CD8-positive, alpha-beta memory T cell (primary cell): ENCODE results near the gene PITRM1. TPM values are rescaled to one million over a fixed set of nuclear protein-coding genes. Genes with fewer than 3 reads are reported as not detected.
"Not testable (repeated sequence)": the region's sequence is repeated elsewhere in the genome, so short reads cannot be mapped to it uniquely, and the experiment has no call there.

Experiments
- CTCF ChIA-PET: fragments of 350-600 bp; sonication (Branson Sonifier 250); formaldehyde crosslinking; loops from one replicate; lab custom pipeline; 2021; ENCODE audit warnings: antibody characterized with exemption; lab: Charles Lee
- POLR2A ChIA-PET: fragments of 350-600 bp; sonication (Branson Sonifier 250); formaldehyde crosslinking; loops from one replicate; lab custom pipeline; 2021; ENCODE audit warnings: antibody characterized with exemption; lab: Charles Lee
- DNase-seq, 5 donors: peaks; one replicate each; pipeline versions ENCODE4 v3.0.0 to v3.0.0-alpha.2; 2020 to 2022; ENCODE audit warnings: mixed read lengths in 1 of 5
- H3K27ac ChIP-seq: one replicate; pipeline ENCODE4 v1.7.0; 2013; ENCODE audit warnings: low read depth, mild to moderate bottlenecking, low read length, moderate library complexity
- H3K27me3 ChIP-seq: 2 replicates; pipeline ENCODE4 v1.7.0; 2013; ENCODE audit warnings: low read length, mild to moderate bottlenecking; ENCODE audit not compliant: insufficient read depth, poor library complexity, severe bottlenecking
- H3K36me3 ChIP-seq: 2 replicates; pipeline ENCODE4 v1.7.0; 2013; ENCODE audit warnings: mild to moderate bottlenecking, low read length, moderate library complexity; ENCODE audit not compliant: insufficient read depth
- H3K4me1 ChIP-seq: 2 replicates; pipeline ENCODE4 v1.7.0; 2013; ENCODE audit warnings: mild to moderate bottlenecking, low read length, moderate library complexity; ENCODE audit not compliant: insufficient read depth
- H3K4me3 ChIP-seq: 2 replicates; pipeline ENCODE4 v1.7.0; 2013; ENCODE audit warnings: mild to moderate bottlenecking, low read length
- H3K9me3 ChIP-seq: 2 replicates; pipeline ENCODE4 v1.7.0; 2013; ENCODE audit warnings: mild to moderate bottlenecking, low read length
- H3K27ac Mint-ChIP-seq, 8 donors: one replicate each; pipeline ENCODE4 v1.8.0; 2020 to 2021; ENCODE audit warnings: mixed read lengths in 8 of 8, mild to moderate bottlenecking in 6 of 8, inconsistent platforms in 3 of 8, moderate library complexity in 3 of 8
- H3K27me3 Mint-ChIP-seq, 2 donors: one replicate each; pipeline ENCODE4 v1.8.0; 2020 to 2021; ENCODE audit warnings: mixed read lengths in 2 of 2, mild to moderate bottlenecking in 1 of 2, moderate library complexity in 1 of 2
- H3K36me3 Mint-ChIP-seq, 3 donors: one replicate each; pipeline ENCODE4 v1.8.0; 2020 to 2021; ENCODE audit warnings: mixed read lengths in 3 of 3, inconsistent platforms in 1 of 3, mild to moderate bottlenecking in 1 of 3
- H3K4me1 Mint-ChIP-seq, 3 donors: one replicate each; pipeline ENCODE4 v1.8.0; 2020 to 2021; ENCODE audit warnings: mixed read lengths in 3 of 3, inconsistent platforms in 1 of 3, mild to moderate bottlenecking in 1 of 3
- H3K4me3 Mint-ChIP-seq, 7 donors: one replicate each; pipeline ENCODE4 v1.8.0; 2020 to 2021; ENCODE audit warnings: mixed read lengths in 7 of 7, mild to moderate bottlenecking in 6 of 7, moderate library complexity in 4 of 7, inconsistent platforms in 2 of 7
- H3K9me3 Mint-ChIP-seq, 5 donors: one replicate each; pipeline ENCODE4 v1.8.0; 2020 to 2022; ENCODE audit warnings: mixed read lengths in 5 of 5, mild to moderate bottlenecking in 3 of 5, moderate library complexity in 2 of 5, inconsistent platforms in 1 of 5
- polyA plus RNA-seq: library from polyadenylated mRNA; unstranded; fragments of 300-500 nt; fragmentation: Illumina TruSeq; gene quantifications from one replicate; pipeline ENCODE4 v1.2.3, GENCODE V29; 2021
- total RNA-seq, 2 experiments: library from RNA; stranded (reverse); gene quantifications; one replicate each; pipeline ENCODE4 v1.2.3, GENCODE V29; 2021

PITRM1 gene
- total and polyA plus RNA-seq, 3 experiments from 2014 or later = 49.1 to 132 (median 132) TPM

DNA sequence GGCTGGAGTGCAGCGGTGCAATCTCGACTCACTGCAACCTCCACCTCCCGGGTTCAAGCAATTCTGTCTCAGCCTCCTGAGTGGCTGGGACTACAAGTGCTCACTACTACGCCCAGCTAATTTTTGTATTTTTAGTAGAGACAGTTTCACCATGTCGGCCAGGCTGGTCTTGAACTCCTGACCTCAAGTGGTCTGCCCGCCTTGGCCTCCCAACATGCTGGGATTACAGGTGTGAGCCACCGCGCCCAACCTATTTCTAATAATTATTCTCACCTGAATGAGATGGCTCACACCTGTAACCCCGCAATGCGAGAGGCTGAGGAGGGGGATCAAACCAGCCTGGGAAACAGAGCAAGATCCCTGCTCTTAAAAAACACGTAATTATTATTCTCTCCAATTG is 1.1 kb downstream of the PITRM1 start:
- Mint-ChIP-seq H3K36me3 (peaks cover 0 to 44% (median 10%) of the 10 kb centered on the region in 3 donors), H3K4me1 (peaks cover 10 to 37% (median 26%) of the 10 kb centered on the region in 3 donors)
- H3K27ac ChIP-seq = not testable (repeated sequence)

DNA sequence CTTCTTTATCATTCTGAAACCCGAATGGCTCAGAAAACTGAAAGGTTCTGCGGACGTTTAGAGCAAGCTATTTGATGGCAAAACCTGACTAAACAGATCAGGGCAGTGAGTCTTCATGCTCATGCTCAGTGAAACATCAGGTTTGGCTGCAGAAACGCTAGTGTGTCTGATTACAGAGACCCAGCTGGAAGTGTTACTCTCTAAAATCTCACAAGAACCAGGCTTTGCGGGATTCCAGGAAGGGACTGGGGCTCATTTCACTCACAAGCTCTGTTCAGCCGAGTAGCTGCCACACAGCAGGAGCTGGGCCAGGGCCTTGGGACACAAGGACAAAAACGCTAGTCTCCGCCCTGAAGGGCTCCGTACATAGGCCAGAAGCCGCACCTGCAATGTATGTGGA is 2.9 kb downstream of the PITRM1 start:
- peaks cover 0 to 2% of the 10 kb centered on the region in 2 donors for H3K27me3 Mint-ChIP-seq
- peak overlapping the region in 1 of 7 donors; percentile 36 for H3K4me3 Mint-ChIP-seq
- peaks cover 10 to 37% (median 26%) of the 10 kb centered on the region in 3 donors for H3K4me1 Mint-ChIP-seq
- peaks cover 50% of the 10 kb centered on the region for H3K36me3 ChIP-seq
- H3K9me3 Mint-ChIP-seq = no peaks in the 10 kb centered on the region
- no peak overlapping the region for H3K27ac ChIP-seq
- H3K4me1 ChIP-seq = peaks cover 11% of the 10 kb centered on the region
- peaks cover 0 to 62% (median 27%) of the 10 kb centered on the region in 3 donors for H3K36me3 Mint-ChIP-seq
- no peaks in the 10 kb centered on the region for H3K27me3 ChIP-seq
- no peak overlapping the region for H3K4me3 ChIP-seq
- DNase-seq = no peak
- peak overlapping the region in 2 of 8 donors; percentile 16 to 38 for H3K27ac Mint-ChIP-seq
- H3K9me3 ChIP-seq = no peaks in the 10 kb centered on the region
- ChIA-PET CTCF (no interaction called here), POLR2A (interaction anchor here (0.7 kb wide), 1 partner anchor 613 kb away, joined by 3 read pairs; no protein-coding TSS in a partner anchor)

More for the DNA sequence above, 1.1 kb downstream of the PITRM1 start:
- Histone ChIP-seq H3K36me3 (peaks cover 33% of the 10 kb centered on the region), H3K4me3 (peak overlapping the region; percentile 86), H3K4me1 (peaks cover 11% of the 10 kb centered on the region)
- H3K27me3 ChIP-seq, H3K27me3 Mint-ChIP-seq, CTCF ChIA-PET, POLR2A ChIA-PET, DNase-seq, H3K9me3 ChIP-seq, H3K9me3 Mint-ChIP-seq: not testable (repeated sequence)
- Mint-ChIP-seq H3K27ac (peak overlapping the region in 6 of 8 donors; percentile 17 to 96 (median 86)), H3K4me3 (peak overlapping the region; percentile 76 to 91 (median 87))

DNA sequence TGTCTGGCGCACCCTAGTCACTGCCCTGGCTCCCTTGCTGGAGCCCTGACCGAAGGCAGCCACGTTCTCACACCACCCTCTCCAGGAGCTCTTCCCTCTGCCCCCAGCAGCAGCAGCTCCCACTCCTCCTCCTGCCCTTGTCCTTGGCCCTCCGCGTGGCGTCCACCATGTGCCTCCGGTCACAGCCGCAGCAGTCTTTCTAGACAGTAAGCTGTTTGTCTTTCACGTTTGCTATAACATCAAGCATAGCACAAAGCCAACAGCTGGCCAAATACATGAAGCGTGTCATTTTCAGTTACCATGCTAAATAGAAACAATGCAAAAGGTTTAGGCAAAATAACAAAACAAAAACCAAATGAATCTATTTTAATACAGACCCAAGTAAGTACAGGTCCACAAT is 3.3 kb downstream of the PITRM1 start:
- Histone ChIP-seq H3K9me3 (no peaks in the 10 kb centered on the region), H3K36me3 (peaks cover 54% of the 10 kb centered on the region), H3K27ac (no peak overlapping the region), H3K4me3 (no peak overlapping the region), H3K27me3 (no peaks in the 10 kb centered on the region), H3K4me1 (peaks cover 11% of the 10 kb centered on the region)
- Mint-ChIP-seq H3K4me1 (peaks cover 10 to 37% (median 26%) of the 10 kb centered on the region in 3 donors), H3K27ac (peak overlapping the region in 3 of 8 donors; percentile 13 to 38 (median 16)), H3K4me3 (no peak overlapping the region), H3K9me3 (no peaks in the 10 kb centered on the region), H3K27me3 (peaks cover 0 to 2% of the 10 kb centered on the region in 2 donors), H3K36me3 (peaks cover 0 to 65% (median 27%) of the 10 kb centered on the region in 3 donors)
- ChIA-PET CTCF (no interaction called here), POLR2A (interaction anchor here (0.7 kb wide), 1 partner anchor 613 kb away, joined by 3 read pairs; no protein-coding TSS in a partner anchor)
- DNase-seq = no peak

DNA sequence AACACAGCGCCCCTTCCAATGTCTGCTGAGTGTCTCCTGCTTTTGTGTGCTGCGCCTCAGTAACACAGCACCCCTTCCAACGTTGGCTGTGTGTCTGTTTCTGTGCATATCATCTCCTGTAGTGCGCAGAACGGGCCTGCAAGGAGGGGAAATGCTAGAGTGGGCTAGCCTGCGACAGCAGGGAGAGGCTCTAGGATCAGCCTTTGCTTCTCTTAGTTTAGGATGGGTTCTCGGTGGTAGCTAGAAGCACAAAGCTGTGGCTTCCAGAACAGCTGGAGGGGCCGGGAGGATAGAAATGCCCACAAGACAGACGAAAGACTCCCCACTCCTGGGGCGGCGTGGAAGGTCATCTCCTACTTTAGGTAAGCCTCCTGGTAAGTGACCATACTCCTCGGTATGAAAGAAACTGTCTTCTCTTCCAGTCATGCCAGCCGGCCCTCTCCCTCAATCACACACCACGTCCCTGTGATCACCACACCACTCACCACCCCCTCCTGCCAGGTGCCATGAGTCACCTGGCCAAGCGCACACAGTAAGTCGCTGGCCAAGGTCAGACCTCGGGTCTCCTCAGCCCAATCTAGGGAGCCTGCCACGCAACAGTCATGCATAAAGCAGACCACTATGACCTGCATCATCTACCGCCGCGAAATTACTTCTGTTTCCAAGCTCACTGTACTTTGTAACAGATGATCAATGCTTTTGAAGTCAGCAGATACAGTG is 4.8 kb downstream of the PITRM1 start:
- no peaks in the 10 kb centered on the region for H3K27me3 Mint-ChIP-seq
- Histone ChIP-seq H3K4me3 (no peak overlapping the region), H3K27ac (no peak overlapping the region), H3K36me3 (peaks cover 66% of the 10 kb centered on the region), H3K4me1 (peaks cover 11% of the 10 kb centered on the region), H3K27me3 (no peaks in the 10 kb centered on the region), H3K9me3 (no peaks in the 10 kb centered on the region)
- H3K9me3 Mint-ChIP-seq = no peaks in the 10 kb centered on the region
- H3K4me3 Mint-ChIP-seq = no peak overlapping the region
- peaks cover 7 to 33% (median 21%) of the 10 kb centered on the region in 3 donors for H3K4me1 Mint-ChIP-seq
- H3K36me3 Mint-ChIP-seq = peaks cover 0 to 79% (median 35%) of the 10 kb centered on the region in 3 donors
- ChIA-PET CTCF (interaction anchor here (1.4 to 1.5 kb wide), 2 partner anchors 16 to 18 kb away, joined by 3 read pairs; no protein-coding TSS in a partner anchor), POLR2A (no interaction called here)
- H3K27ac Mint-ChIP-seq = peak overlapping the region in 2 of 8 donors; percentile 54 to 74
- DNase-seq = no peak

DNA sequence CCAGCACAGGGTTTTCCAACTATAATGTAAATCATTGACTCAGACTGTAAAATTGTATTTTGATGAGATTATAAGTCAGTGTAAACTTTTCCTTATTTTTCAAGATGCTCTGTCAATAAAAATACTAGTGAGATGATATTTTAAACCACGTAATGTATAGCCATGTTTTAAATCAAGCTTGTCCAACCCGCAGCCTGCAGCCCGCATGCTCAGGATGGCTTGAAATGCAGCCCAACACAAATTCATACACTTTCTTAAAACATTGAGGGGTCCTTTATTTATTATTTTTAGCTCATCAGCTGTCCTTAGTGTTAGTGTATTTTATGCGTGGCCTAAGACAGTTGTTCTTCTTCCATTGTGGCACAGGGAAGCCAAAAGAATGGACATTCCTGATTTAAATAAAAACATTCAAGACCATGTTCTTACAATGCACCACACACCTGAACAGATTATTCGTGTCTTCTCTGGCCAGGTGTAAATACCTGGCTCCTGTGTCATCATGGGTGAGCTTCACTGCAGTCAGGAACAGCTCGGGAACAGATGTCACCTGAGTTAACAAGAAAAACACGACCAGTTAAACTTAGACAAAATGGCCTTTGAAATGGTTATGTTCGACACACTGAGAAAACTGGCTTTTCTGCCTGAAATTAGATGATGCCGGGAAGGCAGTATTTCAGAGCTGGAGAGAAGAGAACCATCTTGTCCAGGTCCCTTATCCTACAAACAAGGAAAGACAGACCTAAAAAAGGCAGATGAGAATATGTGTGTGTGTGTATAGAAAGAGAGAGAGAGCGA is 5.9 kb downstream of the PITRM1 start:
- Mint-ChIP-seq H3K4me1 (peaks cover 5 to 24% (median 16%) of the 10 kb centered on the region in 3 donors), H3K4me3 (no peak overlapping the region), H3K9me3 (no peaks in the 10 kb centered on the region), H3K27ac (no peak overlapping the region), H3K36me3 (peaks cover 0 to 83% (median 39%) of the 10 kb centered on the region in 3 donors), H3K27me3 (no peaks in the 10 kb centered on the region)
- Histone ChIP-seq H3K4me3 (no peak overlapping the region), H3K27ac (no peak overlapping the region), H3K27me3 (no peaks in the 10 kb centered on the region), H3K36me3 (peaks cover 73% of the 10 kb centered on the region), H3K4me1 (peaks cover 7% of the 10 kb centered on the region), H3K9me3 (no peaks in the 10 kb centered on the region)
- no peak for DNase-seq
- ChIA-PET POLR2A (no interaction called here), CTCF (interaction anchor here (1.4 kb wide), 1 partner anchor 17 kb away, joined by 3 read pairs; no protein-coding TSS in a partner anchor)

DNA sequence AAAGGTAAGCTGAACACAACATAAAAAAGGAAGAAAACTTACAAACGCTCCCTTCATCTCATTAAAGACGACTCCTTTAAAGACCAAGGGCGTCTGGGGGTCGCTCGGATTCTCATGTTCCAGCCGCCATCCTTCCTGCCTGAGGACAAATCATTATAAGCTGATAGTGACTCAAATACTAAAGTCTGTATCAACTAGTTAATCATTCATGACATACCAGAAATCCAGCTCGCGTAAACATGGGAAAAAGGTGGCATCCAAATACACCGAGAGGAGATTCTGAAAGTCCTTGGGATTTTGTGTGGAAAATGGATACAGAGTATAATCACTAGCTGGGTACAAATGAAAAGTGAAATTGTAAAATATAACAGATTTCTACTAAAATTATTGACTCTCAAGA is 7.4 kb downstream of the PITRM1 start:
- H3K36me3 Mint-ChIP-seq = peaks cover 0 to 93% (median 40%) of the 10 kb centered on the region in 3 donors
- H3K27me3 Mint-ChIP-seq = no peaks in the 10 kb centered on the region
- Histone ChIP-seq H3K27me3 (no peaks in the 10 kb centered on the region), H3K27ac (no peak overlapping the region), H3K4me1 (no peaks in the 10 kb centered on the region), H3K36me3 (peaks cover 74% of the 10 kb centered on the region), H3K4me3 (no peak overlapping the region), H3K9me3 (no peaks in the 10 kb centered on the region)
- CTCF ChIA-PET = no interaction called here
- no peak overlapping the region for H3K4me3 Mint-ChIP-seq
- H3K9me3 Mint-ChIP-seq = no peaks in the 10 kb centered on the region
- POLR2A ChIA-PET = no interaction called here
- no peak for DNase-seq
- H3K27ac Mint-ChIP-seq = no peak overlapping the region
- peaks cover 0 to 9% (median 6%) of the 10 kb centered on the region in 3 donors for H3K4me1 Mint-ChIP-seq

DNA sequence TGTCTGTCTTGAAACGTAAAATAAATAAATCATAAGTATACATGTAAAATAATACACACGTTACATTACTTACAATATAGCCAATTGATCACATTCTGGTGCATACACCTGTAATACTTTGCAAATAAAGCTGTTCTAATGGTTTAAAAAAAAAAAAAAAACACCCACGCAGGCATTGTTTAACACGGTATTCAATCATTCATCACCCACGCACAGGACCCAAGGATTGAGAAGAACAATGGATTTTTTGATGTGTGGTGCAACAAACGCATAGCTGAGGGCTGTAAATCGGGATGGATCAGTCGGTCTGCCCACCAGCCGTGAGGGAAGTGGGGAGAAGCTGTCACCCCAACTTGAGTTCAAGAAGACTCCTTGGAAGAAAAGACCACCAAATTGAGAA is 8.7 kb downstream of the PITRM1 start:
- H3K27me3 ChIP-seq = no peaks in the 10 kb centered on the region
- H3K9me3 ChIP-seq = no peaks in the 10 kb centered on the region
- H3K36me3 ChIP-seq = peaks cover 76% of the 10 kb centered on the region
- H3K27ac Mint-ChIP-seq = no peak overlapping the region
- no peaks in the 10 kb centered on the region for H3K4me1 ChIP-seq
- ChIA-PET POLR2A (no interaction called here), CTCF (no interaction called here)
- no peak overlapping the region for H3K4me3 Mint-ChIP-seq
- H3K9me3 Mint-ChIP-seq = no peaks in the 10 kb centered on the region
- H3K27me3 Mint-ChIP-seq = no peaks in the 10 kb centered on the region
- H3K4me3 ChIP-seq = no peak overlapping the region
- no peak overlapping the region for H3K27ac ChIP-seq
- H3K4me1 Mint-ChIP-seq = peaks cover 0 to 4% (median 0%) of the 10 kb centered on the region in 3 donors
- no peak for DNase-seq
- H3K36me3 Mint-ChIP-seq = peaks cover 0 to 93% (median 45%) of the 10 kb centered on the region in 3 donors
